ENCODE measurements around the gene PAFAH2.

The PAFAH2 gene

DNA sequence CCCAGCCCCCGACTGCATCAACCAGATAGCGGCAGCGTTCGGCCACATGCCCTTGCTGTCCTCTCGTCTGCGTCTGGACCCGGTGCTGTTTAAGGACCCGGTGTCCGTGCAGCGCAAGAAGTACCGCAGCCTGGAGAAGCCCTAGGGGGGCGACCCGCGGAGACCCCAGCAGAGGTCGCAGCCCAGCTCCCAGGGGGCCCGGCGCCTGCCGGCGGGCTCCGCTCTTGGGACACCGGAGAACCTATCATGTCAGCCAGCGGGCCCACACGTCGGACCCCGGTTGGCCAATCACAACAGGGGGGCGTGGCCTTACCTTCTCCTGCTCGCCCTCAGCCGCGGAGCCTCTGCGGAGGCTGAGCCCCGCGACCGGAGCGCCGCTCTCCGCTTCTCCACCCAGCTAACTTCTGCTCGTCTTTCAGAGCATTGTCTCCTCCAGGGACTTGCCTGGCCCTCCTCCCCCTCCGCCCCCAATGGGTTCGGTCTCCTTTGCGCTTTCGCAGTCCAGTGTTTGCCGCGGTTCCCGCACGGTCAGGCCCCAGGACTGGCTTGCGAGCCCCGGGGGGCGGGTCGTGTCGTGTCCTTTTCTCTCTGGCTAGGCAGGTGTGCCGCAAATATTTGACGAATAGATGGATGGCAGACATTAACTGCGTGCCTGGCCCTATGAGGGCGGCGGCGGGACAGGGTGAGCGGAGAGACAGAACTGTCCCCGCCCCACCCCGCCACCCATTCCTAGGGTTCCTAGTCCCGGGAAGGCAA is 37.5 kb upstream of the PAFAH2 start (continued):
- TF ChIP-seq, protein P1, sequence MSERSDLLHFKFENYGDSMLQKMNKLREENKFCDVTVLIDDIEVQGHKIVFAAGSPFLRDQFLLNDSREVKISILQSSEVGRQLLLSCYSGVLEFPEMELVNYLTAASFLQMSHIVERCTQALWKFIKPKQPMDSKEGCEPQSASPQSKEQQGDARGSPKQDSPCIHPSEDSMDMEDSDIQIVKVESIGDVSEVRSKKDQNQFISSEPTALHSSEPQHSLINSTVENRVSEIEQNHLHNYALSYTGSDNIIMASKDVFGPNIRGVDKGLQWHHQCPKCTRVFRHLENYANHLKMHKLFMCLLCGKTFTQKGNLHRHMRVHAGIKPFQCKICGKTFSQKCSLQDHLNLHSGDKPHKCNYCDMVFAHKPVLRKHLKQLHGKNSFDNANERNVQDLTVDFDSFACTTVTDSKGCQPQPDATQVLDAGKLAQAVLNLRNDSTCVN (tag by site-specific recombination; optimal IDR thresholded peaks at IDR 0.05) = peak; percentile 70
- no peak for TF ChIP-seq ZNF600 (tag by site-specific recombination; IDR thresholded peaks at IDR 0.05)
- TF ChIP-seq ZNF335 (tag by site-specific recombination; conservative IDR thresholded peaks at IDR 0.05) = peak; percentile 75
- no peak for TF ChIP-seq ZNF140 (tag by site-specific recombination; IDR thresholded peaks at IDR 0.05)
- 0 out of 2 replicates have a peak, but pooled peaks have one; percentile 11 for TF ChIP-seq ZNF24 (tag by site-specific recombination; IDR thresholded peaks at IDR 0.05)
- TF ChIP-seq ZBTB17 (tag by site-specific recombination; IDR thresholded peaks at IDR 0.05) = peak; percentile 69
- no peak for TF ChIP-seq ZNF549 (tag by site-specific recombination; IDR thresholded peaks at IDR 0.05)
- no peak for TF ChIP-seq ZFP37 (tag by site-specific recombination; IDR thresholded peaks at IDR 0.05)
- no peak for TF ChIP-seq YY2 (tag by site-specific recombination; IDR thresholded peaks at IDR 0.05)
- no peak for TF ChIP-seq REPIN1 (tag by site-specific recombination; IDR thresholded peaks at IDR 0.05; ENCODE audit: low read depth)
- TF ChIP-seq ZBTB8A (tag by site-specific recombination; IDR thresholded peaks at IDR 0.05) = peak; percentile 99
- TF ChIP-seq, protein P2, sequence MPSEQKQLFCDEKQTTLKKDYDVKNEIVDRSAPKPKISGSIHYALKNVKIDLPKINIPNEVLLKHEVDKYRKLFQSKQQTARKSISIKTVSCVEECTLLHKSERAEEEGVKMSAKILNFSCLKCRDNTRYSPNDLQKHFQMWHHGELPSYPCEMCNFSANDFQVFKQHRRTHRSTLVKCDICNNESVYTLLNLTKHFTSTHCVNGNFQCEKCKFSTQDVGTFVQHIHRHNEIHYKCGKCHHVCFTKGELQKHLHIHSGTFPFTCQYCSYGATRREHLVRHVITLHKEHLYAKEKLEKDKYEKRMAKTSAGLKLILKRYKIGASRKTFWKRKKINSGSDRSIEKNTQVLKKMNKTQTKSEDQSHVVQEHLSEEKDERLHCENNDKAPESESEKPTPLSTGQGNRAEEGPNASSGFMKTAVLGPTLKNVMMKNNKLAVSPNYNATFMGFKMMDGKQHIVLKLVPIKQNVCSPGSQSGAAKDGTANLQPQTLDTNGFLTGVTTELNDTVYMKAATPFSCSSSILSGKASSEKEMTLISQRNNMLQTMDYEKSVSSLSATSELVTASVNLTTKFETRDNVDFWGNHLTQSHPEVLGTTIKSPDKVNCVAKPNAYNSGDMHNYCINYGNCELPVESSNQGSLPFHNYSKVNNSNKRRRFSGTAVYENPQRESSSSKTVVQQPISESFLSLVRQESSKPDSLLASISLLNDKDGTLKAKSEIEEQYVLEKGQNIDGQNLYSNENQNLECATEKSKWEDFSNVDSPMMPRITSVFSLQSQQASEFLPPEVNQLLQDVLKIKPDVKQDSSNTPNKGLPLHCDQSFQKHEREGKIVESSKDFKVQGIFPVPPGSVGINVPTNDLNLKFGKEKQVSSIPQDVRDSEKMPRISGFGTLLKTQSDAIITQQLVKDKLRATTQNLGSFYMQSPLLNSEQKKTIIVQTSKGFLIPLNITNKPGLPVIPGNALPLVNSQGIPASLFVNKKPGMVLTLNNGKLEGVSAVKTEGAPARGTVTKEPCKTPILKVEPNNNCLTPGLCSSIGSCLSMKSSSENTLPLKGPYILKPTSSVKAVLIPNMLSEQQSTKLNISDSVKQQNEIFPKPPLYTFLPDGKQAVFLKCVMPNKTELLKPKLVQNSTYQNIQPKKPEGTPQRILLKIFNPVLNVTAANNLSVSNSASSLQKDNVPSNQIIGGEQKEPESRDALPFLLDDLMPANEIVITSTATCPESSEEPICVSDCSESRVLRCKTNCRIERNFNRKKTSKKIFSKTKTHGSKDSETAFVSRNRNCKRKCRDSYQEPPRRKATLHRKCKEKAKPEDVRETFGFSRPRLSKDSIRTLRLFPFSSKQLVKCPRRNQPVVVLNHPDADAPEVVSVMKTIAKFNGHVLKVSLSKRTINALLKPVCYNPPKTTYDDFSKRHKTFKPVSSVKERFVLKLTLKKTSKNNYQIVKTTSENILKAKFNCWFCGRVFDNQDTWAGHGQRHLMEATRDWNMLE (tag by site-specific recombination; conservative IDR thresholded peaks at IDR 0.05; ENCODE audit: low read depth) = no peak
- no peak for TF ChIP-seq ZNF48 (tag by site-specific recombination; IDR thresholded peaks at IDR 0.05)
- TF ChIP-seq, protein P3, sequence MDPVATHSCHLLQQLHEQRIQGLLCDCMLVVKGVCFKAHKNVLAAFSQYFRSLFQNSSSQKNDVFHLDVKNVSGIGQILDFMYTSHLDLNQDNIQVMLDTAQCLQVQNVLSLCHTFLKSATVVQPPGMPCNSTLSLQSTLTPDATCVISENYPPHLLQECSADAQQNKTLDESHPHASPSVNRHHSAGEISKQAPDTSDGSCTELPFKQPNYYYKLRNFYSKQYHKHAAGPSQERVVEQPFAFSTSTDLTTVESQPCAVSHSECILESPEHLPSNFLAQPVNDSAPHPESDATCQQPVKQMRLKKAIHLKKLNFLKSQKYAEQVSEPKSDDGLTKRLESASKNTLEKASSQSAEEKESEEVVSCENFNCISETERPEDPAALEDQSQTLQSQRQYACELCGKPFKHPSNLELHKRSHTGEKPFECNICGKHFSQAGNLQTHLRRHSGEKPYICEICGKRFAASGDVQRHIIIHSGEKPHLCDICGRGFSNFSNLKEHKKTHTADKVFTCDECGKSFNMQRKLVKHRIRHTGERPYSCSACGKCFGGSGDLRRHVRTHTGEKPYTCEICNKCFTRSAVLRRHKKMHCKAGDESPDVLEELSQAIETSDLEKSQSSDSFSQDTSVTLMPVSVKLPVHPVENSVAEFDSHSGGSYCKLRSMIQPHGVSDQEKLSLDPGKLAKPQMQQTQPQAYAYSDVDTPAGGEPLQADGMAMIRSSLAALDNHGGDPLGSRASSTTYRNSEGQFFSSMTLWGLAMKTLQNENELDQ (tag by site-specific recombination; IDR thresholded peaks at IDR 0.05; ENCODE audit: low read depth) = no peak
- no peak for TF ChIP-seq MEIS1 (CRISPR knock-in tag; IDR thresholded peaks at IDR 0.05; ENCODE audit: borderline replicate concordance)
- TF ChIP-seq ZNF121 (tag by site-specific recombination; IDR thresholded peaks at IDR 0.05) = 0 out of 2 replicates have a peak, but pooled peaks have one; percentile 8
- 0 out of 2 replicates have a peak, but pooled peaks have one; percentile 24 for TF ChIP-seq KLF10 (tag by site-specific recombination; IDR thresholded peaks at IDR 0.05)
- TF ChIP-seq, protein P4, sequence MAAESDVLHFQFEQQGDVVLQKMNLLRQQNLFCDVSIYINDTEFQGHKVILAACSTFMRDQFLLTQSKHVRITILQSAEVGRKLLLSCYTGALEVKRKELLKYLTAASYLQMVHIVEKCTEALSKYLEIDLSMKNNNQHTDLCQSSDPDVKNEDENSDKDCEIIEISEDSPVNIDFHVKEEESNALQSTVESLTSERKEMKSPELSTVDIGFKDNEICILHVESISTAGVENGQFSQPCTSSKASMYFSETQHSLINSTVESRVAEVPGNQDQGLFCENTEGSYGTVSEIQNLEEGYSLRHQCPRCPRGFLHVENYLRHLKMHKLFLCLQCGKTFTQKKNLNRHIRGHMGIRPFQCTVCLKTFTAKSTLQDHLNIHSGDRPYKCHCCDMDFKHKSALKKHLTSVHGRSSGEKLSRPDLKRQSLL (tag by site-specific recombination; IDR thresholded peaks at IDR 0.05) = no peak
- TF ChIP-seq ZNF792 (tag by site-specific recombination; IDR thresholded peaks at IDR 0.05) = no peak
- no peak for TF ChIP-seq ZNF114 (tag by site-specific recombination; IDR thresholded peaks at IDR 0.05)
- no peak for TF ChIP-seq ZNF621 (tag by site-specific recombination; IDR thresholded peaks at IDR 0.05)
- TF ChIP-seq OSR2 (tag by site-specific recombination; IDR thresholded peaks at IDR 0.05) = no peak
- TF ChIP-seq ZNF423 (tag by site-specific recombination; IDR thresholded peaks at IDR 0.05) = peak; percentile 93
- TF ChIP-seq ZNF830 (tag by site-specific recombination; IDR thresholded peaks at IDR 0.05; ENCODE audit: low read depth) = no peak
- TF ChIP-seq ZNF169 (tag by site-specific recombination; IDR thresholded peaks at IDR 0.05) = no peak
- no peak for TF ChIP-seq ZNF16 (tag by site-specific recombination; IDR thresholded peaks at IDR 0.05; ENCODE audit: low read depth)
- no peak for TF ChIP-seq ZNF354C (tag by site-specific recombination; IDR thresholded peaks at IDR 0.05; ENCODE audit: borderline replicate concordance, low read depth)
